ENCODE data around the gene AMIGO3.
A peak's percentile ranks its signal among the peaks of the same experiment; 100 is the strongest.

The AMIGO3 gene

DNA sequence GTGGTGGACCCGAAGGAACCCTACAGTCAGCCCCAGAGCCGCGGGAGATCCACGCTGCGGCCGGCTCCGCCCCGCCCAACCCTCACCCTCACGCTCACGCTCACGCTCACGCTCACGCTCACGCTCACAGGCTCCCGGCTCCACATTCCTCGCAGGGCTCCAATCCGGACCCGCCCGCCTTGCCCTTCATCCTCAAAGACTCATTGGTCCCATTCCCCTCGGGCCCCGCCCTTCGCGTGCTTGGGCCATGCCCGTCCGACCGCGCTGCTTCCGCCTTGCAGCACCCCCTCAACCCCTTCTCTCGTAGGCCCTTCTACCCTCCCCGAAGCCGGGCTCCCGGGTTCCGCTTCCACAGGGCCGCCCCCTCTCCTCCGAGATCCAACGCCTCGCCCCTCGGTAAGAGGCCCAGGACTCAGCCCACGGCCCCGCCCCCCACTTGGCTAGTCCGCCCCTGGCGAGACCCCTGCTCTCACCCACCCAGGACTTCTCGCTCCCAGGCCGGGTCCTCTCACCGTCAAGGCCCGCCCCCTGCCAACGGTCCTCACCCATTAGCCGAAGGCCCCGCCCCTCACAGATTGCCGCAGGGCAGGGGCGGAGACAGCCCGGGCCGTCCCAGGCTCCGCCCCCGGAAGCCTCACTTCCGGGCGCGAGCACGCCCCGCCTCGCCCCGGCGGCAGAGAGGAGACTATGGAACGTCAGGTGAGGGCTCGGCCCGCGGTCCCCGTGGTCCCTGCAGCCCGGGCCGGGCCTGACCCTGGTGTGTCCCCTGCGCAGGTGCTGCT lies 45.6 kb downstream of the AMIGO3 start, which contains the start of gene APEH:
APEH (plus strand) TSS at position 637 of the 782 bp plus-strand sequence; CDS start at position 688, 51 bp downstream.
- peak; percentile 97 for DNase-seq (ENCODE audit: low read depth)
- peak within 1 kb of the TSS; percentile 84 for H3K4me3 ChIP-seq (ENCODE audit: low read depth, low read length)
- TF ChIP-seq, protein P1, sequence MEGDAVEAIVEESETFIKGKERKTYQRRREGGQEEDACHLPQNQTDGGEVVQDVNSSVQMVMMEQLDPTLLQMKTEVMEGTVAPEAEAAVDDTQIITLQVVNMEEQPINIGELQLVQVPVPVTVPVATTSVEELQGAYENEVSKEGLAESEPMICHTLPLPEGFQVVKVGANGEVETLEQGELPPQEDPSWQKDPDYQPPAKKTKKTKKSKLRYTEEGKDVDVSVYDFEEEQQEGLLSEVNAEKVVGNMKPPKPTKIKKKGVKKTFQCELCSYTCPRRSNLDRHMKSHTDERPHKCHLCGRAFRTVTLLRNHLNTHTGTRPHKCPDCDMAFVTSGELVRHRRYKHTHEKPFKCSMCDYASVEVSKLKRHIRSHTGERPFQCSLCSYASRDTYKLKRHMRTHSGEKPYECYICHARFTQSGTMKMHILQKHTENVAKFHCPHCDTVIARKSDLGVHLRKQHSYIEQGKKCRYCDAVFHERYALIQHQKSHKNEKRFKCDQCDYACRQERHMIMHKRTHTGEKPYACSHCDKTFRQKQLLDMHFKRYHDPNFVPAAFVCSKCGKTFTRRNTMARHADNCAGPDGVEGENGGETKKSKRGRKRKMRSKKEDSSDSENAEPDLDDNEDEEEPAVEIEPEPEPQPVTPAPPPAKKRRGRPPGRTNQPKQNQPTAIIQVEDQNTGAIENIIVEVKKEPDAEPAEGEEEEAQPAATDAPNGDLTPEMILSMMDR (IDR thresholded peaks at IDR 0.05; ENCODE audit: low read depth, low read length, missing control alignments), result no peak

DNA sequence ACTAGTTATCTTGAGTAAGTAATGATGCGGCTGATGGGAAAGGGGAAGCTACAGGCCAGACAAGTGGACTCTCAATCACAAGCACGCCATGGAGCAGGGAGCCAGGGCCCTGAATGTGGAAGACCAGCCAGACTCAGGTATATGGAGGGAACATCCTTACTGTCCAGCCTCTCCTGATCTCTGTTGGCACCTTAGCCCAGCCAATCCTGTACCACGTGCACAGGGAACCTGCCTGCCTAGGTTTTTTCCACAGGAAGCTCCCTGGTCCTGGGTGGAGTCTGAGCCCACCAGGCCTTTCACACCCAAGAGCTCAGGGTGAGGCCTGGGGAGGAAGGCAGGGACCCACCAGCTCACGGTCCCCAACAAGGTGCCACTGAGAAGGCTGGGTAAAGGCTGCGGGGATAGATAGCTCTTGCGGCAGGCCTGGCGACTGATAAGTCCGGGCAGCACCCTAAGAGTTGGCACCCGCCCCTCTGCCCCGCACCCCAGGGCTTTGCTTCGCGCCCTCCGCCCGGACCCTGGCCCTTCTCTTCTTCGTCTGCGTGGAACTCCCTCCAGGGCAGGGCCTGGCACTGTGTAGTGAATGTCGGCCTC lies 46.3 kb downstream of the AMIGO3 start:
- TF ChIP-seq, protein P1 (IDR thresholded peaks at IDR 0.05; ENCODE audit: low read depth, low read length, missing control alignments), result no peak
- no peak for DNase-seq (ENCODE audit: low read depth)
- peak overlapping the region; percentile 84 for H3K4me3 ChIP-seq (ENCODE audit: low read depth, low read length)

DNA sequence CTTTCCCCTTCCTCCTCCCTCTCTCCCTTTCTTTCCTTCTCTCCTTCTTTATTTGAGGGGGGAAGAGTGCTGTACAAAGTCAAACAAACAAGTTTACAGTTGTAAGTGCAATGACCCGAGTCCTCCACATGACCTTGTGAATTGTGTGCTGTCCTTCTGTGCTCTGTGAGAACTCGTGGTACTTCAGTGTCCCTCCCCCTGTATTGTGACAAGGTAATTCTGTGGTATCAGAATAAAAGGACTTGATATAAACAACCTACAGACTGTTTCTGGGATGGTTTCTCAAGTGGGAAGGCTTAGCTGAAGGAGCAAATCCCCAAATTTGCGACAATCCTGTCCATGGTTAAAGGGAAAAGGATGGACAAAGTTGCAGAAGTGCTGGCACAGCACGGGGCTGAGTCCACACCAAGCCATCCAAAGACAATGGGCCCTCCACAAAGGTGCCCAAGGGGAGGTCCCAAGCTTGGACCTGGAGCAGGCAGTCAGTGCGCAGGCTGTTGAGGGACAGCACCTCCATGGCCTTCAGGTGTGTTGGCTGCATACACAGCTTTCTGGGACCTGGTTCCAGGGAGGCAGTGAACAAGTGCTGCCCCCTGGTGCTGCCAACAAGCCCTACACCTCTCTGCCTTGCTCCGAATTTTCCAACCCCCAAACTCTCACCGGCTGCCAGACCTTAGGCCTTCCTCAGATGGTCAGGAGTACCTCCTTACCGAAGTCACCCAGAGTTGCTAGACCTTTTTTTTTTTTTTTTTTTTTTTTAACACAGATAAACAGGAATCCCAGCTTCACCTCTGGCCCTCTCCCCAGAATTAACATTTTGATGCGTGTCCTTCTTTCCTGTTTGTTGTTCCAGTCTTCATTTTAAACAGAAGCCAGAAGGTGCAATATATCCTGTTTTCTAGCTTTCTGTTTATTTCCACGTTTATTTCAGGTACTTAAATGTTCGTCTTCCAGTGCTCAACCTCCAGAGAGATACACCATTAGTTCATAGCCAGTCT lies 47.9 kb downstream of the AMIGO3 start:
- TF ChIP-seq, protein P1 (IDR thresholded peaks at IDR 0.05; ENCODE audit: low read depth, low read length, missing control alignments), result peak; percentile 91
- H3K4me3 ChIP-seq (ENCODE audit: low read depth, low read length), result no peak overlapping the region
- no peak for DNase-seq (ENCODE audit: low read depth)

DNA sequence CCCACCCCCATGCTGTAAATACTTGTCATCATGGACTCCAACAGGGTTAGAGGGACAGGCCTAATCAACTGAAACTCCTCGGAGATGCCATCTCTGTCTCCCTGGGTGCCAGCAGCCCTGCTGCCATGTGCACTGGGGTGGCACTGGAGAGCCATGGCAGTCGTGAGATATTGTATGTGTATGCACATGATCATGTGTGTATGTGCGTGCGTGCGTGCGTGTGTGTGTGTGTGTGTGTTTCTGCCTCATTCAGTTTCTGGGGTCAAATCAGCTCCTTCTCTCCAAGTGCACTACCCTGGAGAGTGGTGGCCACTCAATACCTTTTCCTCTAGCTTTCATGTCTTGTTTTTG lies 48.6 kb downstream of the AMIGO3 start:
- no peak overlapping the region for H3K4me3 ChIP-seq (ENCODE audit: low read depth, low read length)
- TF ChIP-seq, protein P1 (IDR thresholded peaks at IDR 0.05; ENCODE audit: low read depth, low read length, missing control alignments), result no peak
- DNase-seq (ENCODE audit: low read depth), result no peak

DNA sequence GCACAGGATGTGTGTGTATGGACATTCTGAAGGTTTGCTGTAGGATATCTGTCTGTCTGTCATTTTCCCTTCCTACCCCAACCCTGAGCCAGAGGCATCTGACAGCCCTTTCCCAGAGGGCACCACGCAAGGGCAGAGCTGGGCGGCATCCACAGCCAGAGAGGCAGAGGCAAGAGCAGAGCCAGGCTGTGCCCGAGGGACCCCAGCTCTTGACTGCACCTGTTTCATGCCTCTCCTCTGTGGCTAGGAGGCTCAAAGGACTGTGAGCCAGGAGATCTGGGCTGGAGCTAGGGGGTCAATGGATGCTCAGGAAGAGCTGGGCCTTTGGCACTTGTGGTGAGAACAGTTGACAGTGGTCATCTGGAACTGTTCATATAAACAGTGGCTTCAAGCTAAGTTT lies 50.1 kb downstream of the AMIGO3 start:
- no peak overlapping the region for H3K4me3 ChIP-seq (ENCODE audit: low read depth, low read length)
- DNase-seq (ENCODE audit: low read depth), result no peak
- TF ChIP-seq, protein P1 (IDR thresholded peaks at IDR 0.05; ENCODE audit: low read depth, low read length, missing control alignments), result no peak

DNA sequence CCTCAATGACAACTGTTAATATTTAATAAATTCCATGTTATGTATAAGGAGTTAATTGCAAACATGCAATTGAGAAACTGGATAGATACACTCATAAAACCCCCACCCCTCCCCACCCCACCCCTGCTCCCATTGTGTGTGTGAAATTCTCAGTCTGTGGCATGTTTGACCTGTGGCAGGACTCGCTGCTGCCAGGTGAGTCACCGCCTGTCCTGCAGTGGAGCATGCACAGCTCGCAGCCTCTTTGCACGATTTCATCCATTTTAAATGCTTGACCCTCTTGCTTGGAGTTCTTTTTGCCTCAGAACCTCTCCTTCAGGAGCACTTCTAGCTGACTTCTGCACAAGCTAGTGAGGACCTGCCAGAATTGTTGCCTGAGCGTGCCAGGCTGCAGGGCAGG lies 50.6 kb downstream of the AMIGO3 start:
- H3K4me3 ChIP-seq (ENCODE audit: low read depth, low read length), result no peak overlapping the region
- no peak for DNase-seq (ENCODE audit: low read depth)
- TF ChIP-seq, protein P1 (IDR thresholded peaks at IDR 0.05; ENCODE audit: low read depth, low read length, missing control alignments), result no peak

Measured in GM12864 (cell line).